Left renal cortex interstitium (tissue), 4 donors: Measurements from ENCODE around the gene STRADB. TPM values are rescaled to one million over a fixed set of nuclear protein-coding genes. Genes with fewer than 3 reads are reported as not detected.
"Not testable (repeated sequence)": the region's sequence is repeated elsewhere in the genome, so short reads cannot be mapped to it uniquely, and the experiment has no call there.

ENCODE experiments used
- DNase-seq, 4 donors: peaks; one replicate each; pipeline ENCODE4 v3.0.0-alpha.2; 2013; ENCODE audit warnings: low read depth in 4 of 4, low spot score in 2 of 4, missing footprints in 1 of 4
- polyA plus RNA-seq, 4 donors: library from polyadenylated mRNA; unstranded; fragments of 120-200 nt; gene quantifications; one replicate each; pipeline ENCODE4 v1.2.1, GENCODE V29; 2013; ENCODE audit not compliant: insufficient read length in 4 of 4

The STRADB gene
- polyA plus RNA-seq, 4 donors, result 69.0 to 105 (median 79.4) TPM

DNA sequence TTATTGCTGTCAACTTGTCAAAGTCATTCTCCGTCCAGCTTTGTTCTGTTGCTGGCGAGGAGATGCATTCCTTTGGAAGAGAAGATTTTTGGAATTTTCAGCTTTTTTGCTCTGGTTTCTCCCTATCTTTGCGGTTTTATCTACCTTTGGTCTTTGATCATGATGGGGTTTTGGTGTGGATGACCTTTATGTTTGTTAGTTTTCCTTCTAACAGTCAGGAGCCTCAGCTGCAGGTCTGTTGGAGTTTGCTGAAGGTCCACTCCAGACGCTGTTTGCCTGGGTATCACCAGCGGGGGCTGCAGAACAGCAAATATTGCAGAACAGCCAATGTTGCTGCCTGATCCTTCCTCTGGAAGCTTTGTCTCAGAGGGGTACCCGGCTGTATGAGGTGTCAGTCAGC, 21.7 kb upstream of the STRADB start:
- DNase-seq, result not testable (repeated sequence)

DNA sequence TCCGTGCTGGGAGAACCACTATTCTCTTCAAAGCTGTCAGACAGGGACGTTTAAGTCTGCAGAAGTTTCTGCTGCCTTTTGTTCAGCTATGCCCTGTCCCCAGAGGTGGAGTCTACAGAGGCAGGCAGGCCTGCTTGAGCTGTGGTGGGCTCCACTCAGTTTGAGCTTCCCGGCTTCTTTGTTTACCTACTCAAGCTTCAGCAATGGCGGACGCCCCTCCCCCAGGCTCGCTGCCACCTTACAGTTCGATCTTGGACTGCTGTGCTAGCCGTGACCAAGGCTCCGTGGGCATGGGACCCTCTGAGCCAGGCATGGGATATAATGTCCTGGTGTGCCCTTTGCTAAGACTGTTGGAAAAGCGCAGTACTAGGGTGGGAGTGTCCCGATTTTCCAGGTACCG, 21.2 kb upstream of the STRADB start:
- not testable (repeated sequence) for DNase-seq

DNA sequence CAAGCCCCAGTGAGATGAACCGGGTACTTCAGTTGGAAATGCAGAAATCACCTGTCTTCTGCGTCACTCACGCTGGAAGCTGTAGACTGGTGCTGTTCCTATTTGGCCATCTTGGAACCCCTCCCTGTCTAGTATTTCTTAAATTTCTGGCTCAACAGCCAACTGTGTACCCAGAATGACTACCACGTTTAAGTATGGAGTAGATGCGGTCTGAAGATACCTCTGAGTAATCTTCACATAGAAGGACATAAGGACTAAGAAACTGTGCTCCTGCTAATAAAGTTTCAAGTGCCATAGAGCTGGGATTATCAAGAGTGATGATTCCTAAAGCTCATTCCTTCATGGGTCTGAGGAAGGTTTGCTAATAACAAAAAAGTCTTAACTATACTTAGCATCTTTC, 20.7 kb upstream of the STRADB start:
- no peak for DNase-seq

DNA sequence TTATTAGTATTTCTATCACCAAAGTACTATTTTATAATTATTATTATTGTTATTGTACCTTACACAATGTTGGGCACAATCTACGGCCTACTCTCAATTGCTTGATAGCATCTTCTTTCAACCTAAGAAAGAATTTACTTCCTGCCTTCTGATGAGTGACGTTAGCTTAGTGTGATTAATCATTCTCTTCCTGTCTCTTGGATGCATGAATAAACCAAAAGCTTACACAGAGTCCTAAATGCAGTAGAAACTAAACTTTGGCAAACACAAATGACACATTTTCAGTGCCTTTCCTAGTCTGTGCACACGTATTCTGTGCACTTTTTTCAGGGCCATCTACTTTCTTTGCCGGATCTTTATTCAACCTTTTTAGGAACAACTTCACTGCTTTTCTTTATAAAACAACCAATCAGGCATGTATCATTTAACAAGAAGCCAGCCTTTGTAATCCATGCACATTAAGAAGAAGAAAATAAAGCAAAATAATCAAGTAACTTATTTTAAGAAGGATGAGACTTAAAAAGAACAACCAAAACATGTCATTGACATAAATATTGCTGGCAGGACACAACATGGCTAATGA, 19.4 kb upstream of the STRADB start:
- no peak for DNase-seq

DNA sequence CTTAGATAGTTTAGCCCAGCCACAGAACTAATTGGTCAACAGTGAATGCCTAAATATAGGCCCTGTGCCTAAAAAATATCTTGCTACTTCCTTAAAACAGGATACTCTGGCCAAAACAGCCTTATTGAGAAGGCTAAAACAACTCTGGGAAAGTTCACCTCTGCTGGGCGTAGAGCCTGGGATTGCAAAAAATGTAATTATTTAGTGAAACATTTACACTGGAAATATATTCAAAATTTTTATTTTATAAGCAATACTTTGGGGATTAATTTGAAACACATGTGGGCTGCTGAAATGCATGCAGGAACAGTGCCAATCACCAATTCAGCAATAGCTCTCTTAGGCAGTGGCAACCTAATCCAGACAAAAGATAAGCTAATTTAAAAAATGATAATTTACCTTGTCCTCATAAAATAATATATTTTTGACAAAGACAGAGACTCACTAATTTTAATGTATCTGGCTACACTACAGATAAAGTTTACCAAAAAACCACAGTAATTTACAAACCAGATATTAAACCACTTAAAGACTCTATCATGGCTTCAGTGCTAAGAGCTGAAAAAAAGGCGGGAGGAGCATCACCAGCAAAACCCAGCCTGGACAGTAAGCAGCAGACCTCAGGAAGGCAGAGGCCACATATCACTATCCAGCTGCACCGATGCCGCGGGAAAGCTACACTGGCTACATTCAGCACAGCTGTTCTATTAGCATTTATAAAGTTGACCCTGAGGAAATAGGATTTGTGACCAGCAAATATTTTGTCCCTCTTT, 18.7 kb upstream of the STRADB start:
- no peak for DNase-seq

DNA sequence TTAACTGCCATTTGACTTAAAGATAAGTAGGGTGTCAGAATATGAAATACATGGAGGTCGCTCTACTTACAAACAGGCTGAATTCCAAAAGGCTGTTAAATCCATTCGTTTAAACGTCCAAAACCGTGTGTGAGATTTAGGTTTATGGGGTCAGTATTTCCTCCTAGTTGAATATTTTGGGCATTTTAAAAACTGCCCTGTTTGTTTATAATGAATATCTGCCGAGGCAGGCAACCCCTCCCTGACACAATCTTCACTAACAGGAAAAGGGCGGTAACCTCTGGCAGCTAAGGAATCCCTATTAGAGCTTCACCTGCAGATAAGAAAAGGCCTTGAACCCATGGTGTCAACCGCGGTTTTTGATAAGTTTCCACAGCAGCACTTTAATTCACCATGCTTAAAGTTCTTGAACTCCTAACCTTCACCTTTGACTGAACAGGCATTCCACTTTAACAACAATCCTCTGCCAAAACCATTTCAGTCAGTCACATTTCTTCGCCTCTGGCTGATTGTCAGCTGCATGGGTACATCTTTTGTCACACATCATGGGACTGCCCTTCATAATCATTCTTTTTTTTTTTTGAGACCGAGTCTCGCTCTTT, 18.0 kb upstream of the STRADB start:
- no peak for DNase-seq

DNA sequence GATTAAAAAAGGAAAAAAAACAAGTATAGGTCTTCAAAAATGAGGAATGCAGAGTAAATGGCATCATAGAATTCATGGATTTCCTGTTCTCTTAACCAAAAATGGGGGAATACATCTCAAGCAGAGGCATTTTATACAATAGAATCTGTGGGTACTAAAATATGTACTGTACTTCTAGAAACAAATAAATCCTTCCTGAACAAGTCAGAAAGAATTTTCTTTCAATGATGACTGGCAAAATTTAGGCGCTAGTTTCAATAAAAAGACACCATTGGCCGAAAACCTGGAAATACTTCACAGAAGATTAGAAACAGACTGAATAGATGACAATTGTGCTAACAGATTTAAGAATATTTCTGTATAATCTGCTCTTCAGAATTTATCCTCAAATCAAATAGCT, 15.4 kb upstream of the STRADB start:
- DNase-seq, result no peak

DNA sequence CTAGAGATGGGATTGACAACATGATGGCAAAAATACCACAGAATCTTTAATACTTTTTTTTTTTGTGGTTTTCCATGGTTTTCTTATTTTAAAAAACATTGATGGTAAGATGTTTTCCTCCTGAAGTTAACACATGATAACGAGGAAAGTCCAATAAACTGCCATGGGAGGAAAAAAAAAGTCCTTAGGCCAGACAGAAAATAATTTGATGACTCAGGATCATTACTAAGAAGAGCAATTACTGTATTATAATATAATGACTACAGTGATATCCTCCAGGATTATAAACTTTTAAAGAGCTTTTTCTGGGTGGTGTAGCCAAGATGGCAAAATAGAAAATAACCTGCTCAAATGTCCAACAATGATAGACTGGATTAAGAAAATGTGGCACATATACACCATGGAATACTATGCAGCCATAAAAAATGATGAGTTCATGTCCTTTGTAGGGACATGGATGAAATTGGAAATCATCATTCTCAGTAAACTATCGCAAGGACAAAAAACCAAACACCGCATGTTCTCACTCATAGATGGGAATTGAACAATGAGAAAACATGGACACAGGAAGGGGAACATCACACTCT, 12.1 kb upstream of the STRADB start:
- not testable (repeated sequence) for DNase-seq

DNA sequence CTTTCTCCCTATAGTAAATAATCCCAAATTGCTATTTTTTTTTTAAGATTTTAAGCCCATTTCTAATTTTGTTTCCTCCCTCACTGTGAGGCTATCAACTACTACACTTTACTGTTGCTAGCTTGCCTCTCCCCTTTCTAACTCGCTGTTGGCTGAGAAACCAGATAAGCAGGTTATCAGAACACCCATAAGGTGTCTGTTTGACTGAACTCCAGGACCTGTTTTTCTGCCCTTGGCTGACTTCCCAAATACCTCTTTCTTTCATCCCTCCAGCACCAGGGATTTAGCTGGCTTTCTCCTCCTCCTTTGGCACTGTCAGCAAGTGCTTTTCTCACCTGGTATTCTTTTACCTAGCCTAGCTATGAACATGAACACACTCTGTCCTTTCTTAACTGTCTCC, 11.4 kb upstream of the STRADB start:
- DNase-seq, result no peak

DNA sequence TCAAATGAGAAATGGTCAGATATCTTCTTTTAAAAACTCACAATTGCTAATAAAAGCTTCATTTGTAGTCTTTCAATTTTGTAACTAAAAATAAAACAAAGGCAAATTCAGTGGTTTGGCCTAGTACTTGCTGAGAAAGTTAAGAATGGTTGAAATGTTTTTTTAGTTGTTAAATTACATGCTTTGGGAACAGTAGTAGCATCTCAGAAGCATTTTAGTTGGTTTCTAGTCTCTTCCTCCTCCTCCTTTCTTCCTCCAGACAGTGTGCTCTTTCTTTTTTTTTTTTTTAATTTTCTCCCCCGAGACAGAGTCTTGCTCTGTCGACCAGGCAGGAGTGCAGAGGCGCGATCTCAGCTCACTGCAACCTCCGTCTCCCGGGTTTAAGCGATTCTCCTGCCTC, 10.1 kb upstream of the STRADB start:
- DNase-seq, result no peak

DNA sequence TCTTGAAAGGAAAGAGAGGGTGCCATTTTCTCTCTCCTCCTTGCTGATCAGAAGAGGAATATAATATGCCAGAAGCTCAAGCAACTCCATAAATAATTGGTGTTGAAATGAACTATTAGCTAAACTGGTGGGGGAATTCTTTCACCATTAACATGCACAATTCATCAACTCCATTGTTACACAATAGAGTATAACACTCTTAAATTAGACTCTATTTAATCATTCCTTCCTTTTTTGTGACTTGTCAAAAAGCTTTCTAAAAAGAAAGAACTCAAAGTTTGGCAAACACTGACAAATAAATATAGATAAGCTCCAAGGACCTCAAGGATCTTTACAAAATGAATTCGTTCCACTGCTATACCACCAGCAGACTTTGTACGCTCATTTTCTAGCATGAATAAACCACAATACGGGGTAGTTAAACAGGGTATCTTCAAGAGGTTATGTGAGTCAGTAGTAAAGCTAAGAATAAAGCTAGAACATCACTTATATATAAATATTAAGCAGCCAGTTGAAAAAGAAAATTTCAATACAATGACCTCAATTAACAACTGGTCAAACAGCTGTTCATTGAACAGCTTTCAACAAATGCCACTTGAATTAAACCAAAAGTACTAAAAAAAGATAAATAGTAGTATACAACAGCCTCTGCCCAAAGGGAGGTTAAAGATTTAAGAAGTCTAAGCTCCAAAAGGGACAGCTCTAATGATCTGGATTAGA, 6.6 kb upstream of the STRADB start:
- no peak for DNase-seq

DNA sequence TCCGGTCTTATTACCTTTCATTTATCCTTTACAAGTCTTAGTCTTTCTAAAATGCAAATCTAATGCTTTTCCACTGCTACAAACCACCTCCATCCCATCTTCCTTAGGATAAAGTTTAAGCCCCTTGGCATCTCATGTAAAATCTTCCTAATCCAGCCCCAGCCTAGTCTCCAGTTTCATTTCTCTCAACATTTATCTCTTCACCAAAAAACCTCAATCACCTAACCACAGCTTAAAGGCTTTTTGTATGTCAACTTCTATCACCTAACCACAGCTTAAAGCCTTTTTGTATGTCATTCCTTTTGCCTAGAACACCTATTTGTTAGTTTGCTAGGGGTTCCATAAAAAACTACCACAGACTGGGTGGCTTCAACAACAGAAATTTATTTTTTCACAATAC, 4.5 kb upstream of the STRADB start:
- DNase-seq, result no peak

DNA sequence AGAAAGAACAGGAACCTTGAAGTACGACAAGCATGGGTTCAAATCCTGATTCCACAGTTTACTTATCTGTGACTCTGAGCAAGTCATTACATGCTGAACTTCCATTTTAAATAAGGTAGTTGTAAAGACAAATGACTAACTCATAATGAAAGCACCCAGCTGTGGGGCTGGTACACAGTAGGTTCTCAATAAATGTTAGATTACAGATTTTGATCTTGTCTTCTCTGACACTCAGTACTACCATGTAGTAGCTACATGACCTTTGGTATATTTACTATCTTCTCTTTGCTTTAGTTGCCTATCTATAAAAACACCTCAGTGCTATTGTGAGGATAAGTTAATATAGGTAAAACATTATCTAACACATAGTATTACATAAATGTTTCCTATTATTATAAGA, 3.5 kb upstream of the STRADB start:
- no peak for DNase-seq

DNA sequence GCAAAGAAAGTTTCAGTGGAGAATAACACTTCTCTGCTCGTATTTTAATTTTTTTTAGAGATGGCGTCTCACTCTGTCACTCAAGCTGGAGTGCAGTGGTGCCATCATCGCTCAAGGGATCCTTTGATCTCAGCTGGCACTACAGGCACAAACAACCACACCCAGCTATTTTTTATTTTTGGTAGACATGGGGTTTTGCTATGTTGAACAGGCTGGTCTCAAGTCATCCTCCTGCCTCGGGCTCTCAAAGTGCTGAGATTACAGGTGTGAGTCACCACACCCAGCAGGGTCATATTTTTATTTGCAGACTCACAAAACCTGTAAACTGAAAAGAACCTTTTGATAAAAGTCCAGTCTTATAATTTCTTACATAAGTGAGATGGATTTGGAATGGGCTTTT, 2.8 kb upstream of the STRADB start:
- DNase-seq, result no peak

DNA sequence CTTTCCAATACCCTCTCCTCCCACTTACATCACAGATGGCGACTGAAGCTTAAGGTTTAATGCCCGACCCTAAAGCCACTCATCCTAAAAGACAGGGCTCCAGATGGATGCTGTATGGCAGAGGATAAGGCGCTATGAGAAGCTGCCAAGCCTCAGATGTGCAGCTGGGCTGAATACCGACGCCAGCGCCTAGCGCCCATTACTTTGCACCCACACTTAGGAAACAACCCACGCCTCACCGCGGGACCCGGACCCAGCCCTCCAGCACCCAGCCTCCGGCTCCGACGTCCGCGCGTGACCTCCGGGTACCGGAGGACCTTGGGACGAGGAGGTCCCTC, 617 bp upstream of the STRADB start:
- peak in 1 of 4 donors; percentile 25 for DNase-seq

DNA sequence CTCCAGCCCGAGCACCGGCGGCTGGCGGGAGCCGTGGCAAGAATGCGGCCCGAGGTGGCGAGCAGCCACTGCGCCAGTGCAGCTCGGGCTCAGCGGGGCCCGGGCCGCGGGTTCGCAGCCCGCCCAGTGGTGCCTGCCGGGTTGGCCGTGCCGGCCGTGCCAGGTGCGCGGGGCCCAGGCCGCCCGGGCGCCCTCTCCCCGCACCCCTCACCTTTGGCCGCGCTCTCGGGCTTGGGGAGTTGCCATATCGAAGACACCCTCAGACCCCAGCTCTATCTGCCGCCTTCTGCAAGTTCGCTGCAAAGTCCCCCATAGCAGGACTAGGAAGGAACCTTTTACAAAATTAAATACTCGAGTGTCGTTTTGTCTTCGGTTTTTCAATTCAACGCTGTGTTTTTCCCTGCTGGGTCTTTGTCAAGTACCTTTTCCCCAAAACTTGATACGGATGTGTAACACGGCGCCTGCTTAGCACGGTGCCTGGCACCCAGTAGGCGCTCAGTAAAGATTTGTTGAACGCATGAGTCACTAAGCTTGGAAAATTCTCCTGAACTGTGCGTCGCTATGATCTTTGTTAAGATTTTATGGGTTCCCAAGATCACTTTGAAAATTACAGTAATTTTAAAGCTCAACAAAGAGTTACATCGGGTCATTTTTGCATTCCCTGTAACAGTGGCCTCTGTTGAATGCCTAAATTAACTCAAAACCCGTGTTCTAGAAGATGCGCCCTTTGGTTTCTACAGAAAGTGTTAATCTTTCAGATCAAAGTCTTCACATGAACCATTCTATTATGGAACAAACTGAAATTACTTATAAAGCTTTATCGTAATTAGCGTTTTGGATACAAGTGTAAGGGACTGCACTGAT, 750 bp downstream of the STRADB start:
- DNase-seq, result no peak

DNA sequence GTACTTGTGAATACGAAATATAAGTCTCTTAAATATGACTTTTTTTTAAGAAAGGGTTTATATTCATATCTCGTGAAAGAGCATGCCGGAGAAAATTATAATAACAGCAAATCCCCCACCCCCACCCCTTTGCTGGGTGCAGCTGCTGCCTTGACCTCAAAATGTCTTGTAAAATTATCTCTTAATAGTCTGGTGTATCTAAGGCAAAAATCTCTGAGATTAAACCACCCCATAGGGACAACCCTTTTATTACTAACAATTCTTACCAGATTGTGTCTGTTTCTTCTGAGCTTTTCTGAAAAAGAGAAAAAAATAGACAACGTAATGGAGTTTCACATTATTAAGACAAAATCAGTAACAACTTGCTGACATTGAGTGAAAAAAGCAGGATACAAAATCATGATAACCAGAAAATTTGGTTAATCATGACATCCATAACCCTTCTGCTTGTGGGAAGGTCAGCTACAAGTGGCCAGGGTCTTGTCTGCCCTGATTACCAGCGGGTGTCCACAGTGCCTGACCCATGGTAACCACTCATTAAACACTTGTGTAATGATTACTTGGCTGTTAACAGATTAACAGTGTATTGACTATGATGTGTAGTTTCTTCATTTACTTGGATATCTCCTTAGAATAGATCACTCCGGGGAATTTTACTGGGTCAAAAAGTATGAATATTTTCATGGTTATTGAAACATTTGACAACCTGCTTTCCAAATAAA, 1.5 kb downstream of the STRADB start:
- DNase-seq, result no peak

DNA sequence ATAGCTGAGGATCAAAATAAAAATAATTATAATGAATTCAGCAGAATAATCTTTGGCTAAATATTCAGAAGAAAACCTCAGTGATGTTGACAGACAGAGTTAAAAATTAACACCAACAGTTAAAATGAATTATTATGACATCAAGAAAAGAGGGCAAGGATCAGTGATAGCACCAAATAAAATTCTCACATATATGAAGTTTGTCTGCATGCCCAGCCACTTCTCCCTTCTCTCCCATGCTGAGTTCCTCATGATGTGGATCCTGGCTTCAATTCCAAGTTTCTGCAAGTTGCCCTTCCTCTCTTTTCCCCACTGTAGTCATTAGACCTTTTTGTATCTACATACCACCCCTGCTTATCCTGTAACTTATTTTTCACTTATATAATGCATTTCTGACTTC, 6.8 kb downstream of the STRADB start:
- DNase-seq, result no peak

DNA sequence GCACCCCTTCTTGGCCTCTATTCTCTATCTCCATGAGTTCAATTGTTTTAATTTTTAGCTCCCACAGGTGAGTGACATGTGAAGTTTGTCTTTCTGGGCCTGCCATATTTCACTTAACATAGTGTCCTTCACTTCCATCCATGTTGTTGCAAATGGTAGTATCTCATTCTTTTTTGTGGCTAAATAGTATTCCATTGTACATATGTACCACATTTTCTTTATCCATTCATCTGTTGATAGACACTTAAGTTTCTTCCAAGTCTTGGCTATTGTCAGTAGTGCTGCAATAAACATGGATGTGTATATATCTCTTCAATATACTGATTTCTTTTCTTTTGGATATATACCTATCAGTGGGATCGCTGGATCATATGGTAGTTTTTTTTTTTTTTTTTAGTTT, 9.0 kb downstream of the STRADB start:
- DNase-seq, result no peak

DNA sequence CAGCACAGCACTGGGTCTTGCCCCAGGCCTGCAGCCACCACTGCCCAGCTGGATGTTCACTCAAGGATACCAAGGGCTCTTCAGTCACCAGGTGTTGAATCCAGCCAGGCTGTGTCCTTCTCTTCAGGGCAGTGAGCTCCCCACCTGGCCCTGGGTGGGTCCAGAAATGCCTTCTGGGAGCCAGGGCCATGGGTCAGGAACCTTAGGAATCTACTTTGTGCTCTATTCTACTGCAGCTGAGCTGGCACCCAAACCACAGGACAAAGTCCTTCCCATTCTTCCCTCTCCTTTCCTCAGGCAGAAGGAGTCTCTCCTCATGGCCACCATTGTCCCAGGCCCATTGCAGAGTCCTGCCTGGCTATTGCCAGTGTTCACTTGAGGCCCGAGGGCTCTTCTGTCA, 13.0 kb downstream of the STRADB start:
- DNase-seq, result no peak
